Measurements from ENCODE around the gene DUSP1. TPM values are rescaled to one million over a fixed set of nuclear protein-coding genes. Genes with fewer than 3 reads are reported as not detected.

The DUSP1 gene
- total and polyA plus RNA-seq, 2 of the 13 experiments (the other 11 are each of a cell fraction or from before 2014, with no cell fraction given) = 27.1 to 55.5 TPM

DNA sequence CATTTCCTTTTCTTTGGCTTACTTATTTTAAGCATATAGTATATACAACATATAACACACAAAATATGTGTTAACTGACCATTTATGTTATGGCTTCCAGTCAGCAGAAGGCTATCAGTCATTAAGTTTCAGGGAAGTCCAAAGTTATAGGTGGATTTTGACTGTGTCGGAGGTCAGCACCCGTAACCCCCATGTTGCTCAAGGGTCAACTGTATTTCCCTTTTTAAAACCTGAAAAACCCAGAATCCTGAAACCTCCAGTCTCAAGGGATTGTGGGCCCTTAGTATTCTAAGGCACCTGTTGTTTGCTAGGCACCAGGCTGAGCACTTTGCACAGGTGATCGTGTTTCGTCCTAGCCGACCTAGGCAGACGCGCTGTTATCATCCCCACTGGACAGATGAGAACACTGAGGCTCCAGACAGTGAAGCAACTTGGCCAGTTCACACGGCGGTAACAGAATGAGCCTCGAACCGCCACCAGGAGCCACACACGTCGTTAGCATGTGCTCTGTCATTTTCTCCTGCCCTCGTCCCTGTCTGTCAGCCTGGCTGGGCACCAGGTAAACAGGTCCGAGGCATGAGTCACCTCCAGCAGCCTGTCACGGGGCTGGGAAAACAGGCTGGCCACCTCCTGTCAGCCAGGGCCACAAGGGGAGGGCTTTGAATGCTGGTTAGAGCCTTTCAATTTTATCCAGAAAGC is 39.9 kb downstream of the DUSP1 start (continued):
- TF ChIP-seq, protein P1, sequence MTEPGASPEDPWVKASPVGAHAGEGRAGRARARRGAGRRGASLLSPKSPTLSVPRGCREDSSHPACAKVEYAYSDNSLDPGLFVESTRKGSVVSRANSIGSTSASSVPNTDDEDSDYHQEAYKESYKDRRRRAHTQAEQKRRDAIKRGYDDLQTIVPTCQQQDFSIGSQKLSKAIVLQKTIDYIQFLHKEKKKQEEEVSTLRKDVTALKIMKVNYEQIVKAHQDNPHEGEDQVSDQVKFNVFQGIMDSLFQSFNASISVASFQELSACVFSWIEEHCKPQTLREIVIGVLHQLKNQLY (CRISPR knock-in tag; IDR thresholded peaks at IDR 0.05) = peak; percentile 75
- TF ChIP-seq GATA4 (IDR thresholded peaks at IDR 0.05; ENCODE audit: borderline replicate concordance, low read depth) (no peak), SRSF4 (IDR thresholded peaks at IDR 0.05; ENCODE audit: low read depth, low read length, poor library complexity, severe bottlenecking) (no peak), ZNF263 (CRISPR knock-in tag; IDR thresholded peaks at IDR 0.05) (peak; percentile 34; the same call in 1 of the 2 replicates), SOX13 (IDR thresholded peaks at IDR 0.05) (no peak), SOX13 (CRISPR knock-in tag; conservative IDR thresholded peaks at IDR 0.05 in 1 of 2, IDR thresholded peaks at IDR 0.05 in 1 of 2) (peak in 1 of 2 experiments; percentile 38; a peak in 1 of 4 replicates), AHR (CRISPR knock-in tag; IDR thresholded peaks at IDR 0.05) (peak; percentile 81; the same call in 1 of the 2 replicates), SNAPC2 (CRISPR knock-in tag; IDR thresholded peaks at IDR 0.05) (no peak), PCBP1 (IDR thresholded peaks at IDR 0.05; ENCODE audit: borderline replicate concordance, low read depth, low read length) (no peak), ZNF75D (CRISPR knock-in tag; IDR thresholded peaks at IDR 0.05; ENCODE audit: borderline replicate concordance) (no peak), RCOR2 (CRISPR knock-in tag; IDR thresholded peaks at IDR 0.05) (peak; percentile 79), RARA (CRISPR knock-in tag; IDR thresholded peaks at IDR 0.05) (peak; percentile 88), ZNF343 (CRISPR knock-in tag; IDR thresholded peaks at IDR 0.05) (no peak), HOXA7 (CRISPR knock-in tag; IDR thresholded peaks at IDR 0.05) (no peak), AKNA (CRISPR knock-in tag; IDR thresholded peaks at IDR 0.05; ENCODE audit: borderline replicate concordance) (peak; percentile 89; the same call in 1 of the 2 replicates), ZC3H4 (CRISPR knock-in tag; IDR thresholded peaks at IDR 0.05; ENCODE audit: borderline replicate concordance) (peak; percentile 68; the same call in 1 of the 2 replicates), ELF4 (CRISPR knock-in tag; IDR thresholded peaks at IDR 0.05; ENCODE audit: borderline replicate concordance) (no peak), ZNF383 (CRISPR knock-in tag; IDR thresholded peaks at IDR 0.05; ENCODE audit: borderline replicate concordance) (no peak), FOXP1 (IDR thresholded peaks at IDR 0.05) (no peak), FOXP1 (CRISPR knock-in tag; IDR thresholded peaks at IDR 0.05) (peak; percentile 88), E2F5 (CRISPR knock-in tag; conservative IDR thresholded peaks at IDR 0.05) (no peak), MEF2D (CRISPR knock-in tag; IDR thresholded peaks at IDR 0.05) (peak; percentile 91)
- TF ChIP-seq, protein P2, sequence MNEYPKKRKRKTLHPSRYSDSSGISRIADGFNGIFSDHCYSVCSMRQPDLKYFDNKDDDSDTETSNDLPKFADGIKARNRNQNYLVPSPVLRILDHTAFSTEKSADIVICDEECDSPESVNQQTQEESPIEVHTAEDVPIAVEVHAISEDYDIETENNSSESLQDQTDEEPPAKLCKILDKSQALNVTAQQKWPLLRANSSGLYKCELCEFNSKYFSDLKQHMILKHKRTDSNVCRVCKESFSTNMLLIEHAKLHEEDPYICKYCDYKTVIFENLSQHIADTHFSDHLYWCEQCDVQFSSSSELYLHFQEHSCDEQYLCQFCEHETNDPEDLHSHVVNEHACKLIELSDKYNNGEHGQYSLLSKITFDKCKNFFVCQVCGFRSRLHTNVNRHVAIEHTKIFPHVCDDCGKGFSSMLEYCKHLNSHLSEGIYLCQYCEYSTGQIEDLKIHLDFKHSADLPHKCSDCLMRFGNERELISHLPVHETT (CRISPR knock-in tag; conservative IDR thresholded peaks at IDR 0.05) = no peak; the same call in 1 of the 2 replicates
